Right cardiac atrium (tissue), 5 donors: ENCODE measurements around the gene GALR1. TPM values are rescaled to one million over a fixed set of nuclear protein-coding genes. Genes with fewer than 3 reads are reported as not detected.
A peak's percentile ranks its signal among the peaks of the same experiment; 100 is the strongest.

Experiments used
- ATAC-seq, 2 donors: fragments of 200-7000 bp; cut with Tn5 transposase; one replicate each; pipeline versions ENCODE4 v1.8.0 to v1.9.1; 2020; ENCODE audit warnings: moderate library complexity in 2 of 2, mild to moderate bottlenecking in 1 of 2
- DNase-seq, 3 donors: peaks; one replicate each; pipeline ENCODE4 v3.0.0-alpha.2; 2020
- H3K27ac ChIP-seq: one replicate; pipeline ENCODE4 v1.5.1; 2013; ENCODE audit warnings: mild to moderate bottlenecking, low read length, control low read depth, moderate library complexity
- H3K27me3 ChIP-seq: one replicate; pipeline ENCODE4 v1.6.1; 2013; ENCODE audit not compliant: control insufficient read depth, insufficient read depth
- H3K4me1 ChIP-seq: one replicate; pipeline ENCODE4 v1.6.1; 2013; ENCODE audit warnings: low read length; ENCODE audit not compliant: control insufficient read depth, insufficient read depth
- H3K4me3 ChIP-seq: one replicate; pipeline ENCODE4 v1.5.1; 2013; ENCODE audit warnings: low read length, control low read depth
- H3K9me3 ChIP-seq: one replicate; pipeline ENCODE4 v1.6.1; 2013; ENCODE audit warnings: low read length; ENCODE audit not compliant: control insufficient read depth
- WGBS: extraction: QIAGEN DNeasy Blood & Tissue Kit; methylation state at CpG from one replicate; pipeline ENCODE4 v1.1.7; 2013; 5-methylcytosine and 5-hydroxymethylcytosine counted together
- intact Hi-C, 4 donors: fragments of 100-400 bp; cut with DNase I; formaldehyde crosslinking; loops; one replicate each; pipeline versions ENCODE4 v1.11.0 to v1.14.0; 2022 to 2023
- polyA plus RNA-seq: library from polyadenylated mRNA; stranded (reverse); fragments of 200-250 nt; gene quantifications from one replicate; pipeline ENCODE4 v1.2.3, GENCODE V29; 2013
- total RNA-seq, 4 donors: library from RNA; stranded (reverse); fragmentation: NEBNext Ultra II Directional; extraction: Animal tissue kit (Norgen Biotek cat#: 25700); gene quantifications; one replicate each; pipeline ENCODE4 v1.2.1, GENCODE V29; 2021
- donor health status: healthy with polysubstance abuse.
- donor health status: DM: no; HTN: yes; CAD: no.
- donor health status: DM: no; HTN: no; CAD: no.
- donor health status: DM: no; HTN: yes; CAD: no; lungs with severe emphysema.
- donor health status: DM: yes; HTN: yes; CAD: no.

GALR1 gene
- total and polyA plus RNA-seq, 5 donors = 0.02 to 0.03 TPM; not detected in 3

GRCh38 chr18:77321823-77322805, 72.5 kb downstream of the GALR1 start:
- ATAC-seq = no peak
- H3K27me3 ChIP-seq = no peaks in the 10 kb centered on the region
- no peaks in the 10 kb centered on the region for H3K4me1 ChIP-seq
- WGBS = 62% methylated on average over 23 of the region's 23 CpGs
- no peak overlapping the region for H3K27ac ChIP-seq
- no peak overlapping the region for H3K4me3 ChIP-seq
- intact Hi-C loops = no loop called here
- no peaks in the 10 kb centered on the region for H3K9me3 ChIP-seq
- DNase-seq = no peak

GRCh38 chr18:77323640-77324299, 74.1 kb downstream of the GALR1 start:
- intact Hi-C loops = no loop called here
- peak; percentile 92 to 96 for ATAC-seq
- 51% methylated on average over 12 of the region's 12 CpGs for WGBS
- Histone ChIP-seq H3K4me3 (no peak overlapping the region), H3K4me1 (no peaks in the 10 kb centered on the region), H3K27me3 (no peaks in the 10 kb centered on the region), H3K27ac (no peak overlapping the region), H3K9me3 (no peaks in the 10 kb centered on the region)
- peak; percentile 56 to 85 (median 79) for DNase-seq

Other genes starting within 250 kb of the GALR1 start
- 10 to 100 TPM; 14.6 to 26.4 (median 19.6) TPM for gene MBP, start 117.1 kb upstream of the GALR1 start, total RNA-seq
- gene MBP, start 117.1 kb upstream of the GALR1 start, polyA plus RNA-seq = 10.5 TPM